DOHH2 (cell line): ENCODE results near the gene LRIF1.

Experiments used
- EZH2phosphoT487 ChIP-seq: fragments of 200-600 bp; sonication (generic); IDR thresholded peaks from 2 replicates; pipeline ENCODE4 v1.6.1; 2017; ENCODE audit warnings: borderline replicate concordance, mild to moderate bottlenecking, antibody characterized with exemption, low read length, moderate library complexity, mixed read lengths
- TF ChIP-seq, protein P1 (sequence below): fragments of 200-600 bp; sonication (generic); IDR thresholded peaks from one replicate; pipeline ENCODE4 v1.5.1; 2014; ENCODE audit warnings: antibody characterized with exemption, mild to moderate bottlenecking, low read depth, low read length; ENCODE audit not compliant: poor library complexity, severe bottlenecking

DNA sequence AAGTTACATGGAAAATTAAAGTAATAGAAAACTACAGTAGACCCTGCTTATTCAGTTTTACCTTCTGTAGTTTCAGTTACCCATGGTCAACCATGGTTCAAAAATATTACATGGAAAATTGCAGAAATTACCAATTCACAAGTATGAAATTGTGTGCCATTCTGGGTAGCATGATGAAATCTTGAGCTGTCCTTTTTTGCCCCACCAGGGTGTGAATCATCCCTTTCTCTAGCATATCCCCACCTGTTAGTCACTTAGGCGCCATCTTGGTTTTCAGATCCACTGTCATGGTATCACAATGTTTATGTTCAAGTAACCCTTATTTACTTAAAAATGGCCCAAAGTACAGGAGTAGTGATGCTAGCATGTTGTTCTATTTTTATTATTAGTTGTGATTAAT, 3.5 kb upstream of the LRIF1 start:
- TF ChIP-seq, protein P1, sequence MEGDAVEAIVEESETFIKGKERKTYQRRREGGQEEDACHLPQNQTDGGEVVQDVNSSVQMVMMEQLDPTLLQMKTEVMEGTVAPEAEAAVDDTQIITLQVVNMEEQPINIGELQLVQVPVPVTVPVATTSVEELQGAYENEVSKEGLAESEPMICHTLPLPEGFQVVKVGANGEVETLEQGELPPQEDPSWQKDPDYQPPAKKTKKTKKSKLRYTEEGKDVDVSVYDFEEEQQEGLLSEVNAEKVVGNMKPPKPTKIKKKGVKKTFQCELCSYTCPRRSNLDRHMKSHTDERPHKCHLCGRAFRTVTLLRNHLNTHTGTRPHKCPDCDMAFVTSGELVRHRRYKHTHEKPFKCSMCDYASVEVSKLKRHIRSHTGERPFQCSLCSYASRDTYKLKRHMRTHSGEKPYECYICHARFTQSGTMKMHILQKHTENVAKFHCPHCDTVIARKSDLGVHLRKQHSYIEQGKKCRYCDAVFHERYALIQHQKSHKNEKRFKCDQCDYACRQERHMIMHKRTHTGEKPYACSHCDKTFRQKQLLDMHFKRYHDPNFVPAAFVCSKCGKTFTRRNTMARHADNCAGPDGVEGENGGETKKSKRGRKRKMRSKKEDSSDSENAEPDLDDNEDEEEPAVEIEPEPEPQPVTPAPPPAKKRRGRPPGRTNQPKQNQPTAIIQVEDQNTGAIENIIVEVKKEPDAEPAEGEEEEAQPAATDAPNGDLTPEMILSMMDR = no peak
- TF ChIP-seq EZH2phosphoT487 = no peak
